Measurements from ENCODE around the gene HTR7.

DNA sequence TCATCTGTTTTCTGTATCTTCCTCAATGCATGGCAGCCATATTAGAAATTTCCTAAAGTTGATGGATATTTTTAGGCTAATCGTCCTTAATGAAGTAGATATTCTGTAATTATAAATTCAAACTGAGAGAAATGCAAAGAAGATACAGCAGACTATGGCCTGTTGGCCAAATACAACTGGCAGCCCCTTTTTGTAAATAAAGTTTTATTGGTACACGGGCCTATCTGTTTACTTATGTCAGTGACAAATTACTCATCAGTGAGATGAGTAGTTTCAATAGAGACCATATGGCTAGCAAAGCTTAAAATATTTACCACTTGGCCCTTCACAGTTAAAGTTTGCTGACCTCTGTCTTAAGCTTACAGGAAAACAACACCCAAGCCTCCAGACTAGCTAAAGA lies 112.3 kb downstream of the HTR7 start:
- no peak for TF ChIP-seq EP300 (IDR thresholded peaks at IDR 0.05)
- TF ChIP-seq, protein P1, sequence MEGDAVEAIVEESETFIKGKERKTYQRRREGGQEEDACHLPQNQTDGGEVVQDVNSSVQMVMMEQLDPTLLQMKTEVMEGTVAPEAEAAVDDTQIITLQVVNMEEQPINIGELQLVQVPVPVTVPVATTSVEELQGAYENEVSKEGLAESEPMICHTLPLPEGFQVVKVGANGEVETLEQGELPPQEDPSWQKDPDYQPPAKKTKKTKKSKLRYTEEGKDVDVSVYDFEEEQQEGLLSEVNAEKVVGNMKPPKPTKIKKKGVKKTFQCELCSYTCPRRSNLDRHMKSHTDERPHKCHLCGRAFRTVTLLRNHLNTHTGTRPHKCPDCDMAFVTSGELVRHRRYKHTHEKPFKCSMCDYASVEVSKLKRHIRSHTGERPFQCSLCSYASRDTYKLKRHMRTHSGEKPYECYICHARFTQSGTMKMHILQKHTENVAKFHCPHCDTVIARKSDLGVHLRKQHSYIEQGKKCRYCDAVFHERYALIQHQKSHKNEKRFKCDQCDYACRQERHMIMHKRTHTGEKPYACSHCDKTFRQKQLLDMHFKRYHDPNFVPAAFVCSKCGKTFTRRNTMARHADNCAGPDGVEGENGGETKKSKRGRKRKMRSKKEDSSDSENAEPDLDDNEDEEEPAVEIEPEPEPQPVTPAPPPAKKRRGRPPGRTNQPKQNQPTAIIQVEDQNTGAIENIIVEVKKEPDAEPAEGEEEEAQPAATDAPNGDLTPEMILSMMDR (IDR thresholded peaks at IDR 0.05) = no peak
